HepG2 (cell line): ENCODE results near the gene CDC42SE1. TPM values are rescaled to one million over a fixed set of nuclear protein-coding genes. Genes with fewer than 3 reads are reported as not detected.

Experiments
- ATF1 ChIP-seq: IDR thresholded peaks from 2 replicates; pipeline ENCODE4 v1.6.1; 2016; ENCODE audit warnings: mild to moderate bottlenecking, control low read depth
- HNRNPLL ChIP-seq: fragments of 200-400 bp; formaldehyde crosslinking; IDR thresholded peaks from 2 replicates; pipeline ENCODE4 v1.6.1; 2017; ENCODE audit warnings: mild to moderate bottlenecking, low read depth, low read length; ENCODE audit not compliant: poor library complexity, severe bottlenecking
- HOXA9 ChIP-seq: sonication (generic); formaldehyde crosslinking; IDR thresholded peaks from 2 replicates; pipeline ENCODE4 v1.8.1; 2022; ENCODE audit warnings: missing genetic modification reagents, mild to moderate bottlenecking, moderate library complexity, borderline replicate concordance
- KDM2A ChIP-seq: sonication (generic); formaldehyde crosslinking; IDR thresholded peaks from 2 replicates; pipeline ENCODE4 v1.4.0; 2020; ENCODE audit warnings: low read depth, missing genetic modification reagents, borderline replicate concordance
- KLF11 ChIP-seq: IDR thresholded peaks from 2 replicates; pipeline ENCODE4 v1.6.1; 2016; ENCODE audit warnings: missing compliant biosample characterization
- MXD4 ChIP-seq: IDR thresholded peaks from 2 replicates; pipeline ENCODE4 v1.6.1; 2016; ENCODE audit warnings: mild to moderate bottlenecking, missing biosample characterization, missing genetic modification reagents
- RFXAP ChIP-seq: sonication (generic); formaldehyde crosslinking; IDR thresholded peaks from 2 replicates; pipeline ENCODE4 v1.4.0; 2020; ENCODE audit warnings: missing genetic modification reagents, borderline replicate concordance
- SATB2 ChIP-seq: sonication (generic); formaldehyde crosslinking; IDR thresholded peaks from 2 replicates; pipeline ENCODE4 v1.5.0; 2020; ENCODE audit warnings: missing genetic modification reagents
- ZNF292 ChIP-seq: sonication (generic); formaldehyde crosslinking; IDR thresholded peaks from 2 replicates; pipeline ENCODE4 v1.8.1; 2022; ENCODE audit warnings: mild to moderate bottlenecking, low read depth, missing genetic modification reagents, borderline replicate concordance
- ZNF296 ChIP-seq: sonication (generic); formaldehyde crosslinking; conservative IDR thresholded peaks from 2 replicates; pipeline ENCODE4 v1.5.0; 2020; ENCODE audit warnings: mild to moderate bottlenecking, missing genetic modification reagents
- ZNF546 ChIP-seq: sonication (generic); formaldehyde crosslinking; conservative IDR thresholded peaks from 2 replicates; pipeline ENCODE4 v1.8.1; 2023; ENCODE audit warnings: mild to moderate bottlenecking, missing genetic modification reagents
- ZNF562 ChIP-seq: sonication (generic); formaldehyde crosslinking; IDR thresholded peaks from 2 replicates; pipeline ENCODE4 v1.8.0; 2022; ENCODE audit warnings: missing genetic modification reagents, borderline replicate concordance
- ZSCAN12 ChIP-seq: sonication (generic); formaldehyde crosslinking; IDR thresholded peaks from 2 replicates; pipeline ENCODE4 v1.9.0; 2021; ENCODE audit warnings: mild to moderate bottlenecking, missing genetic modification reagents
- polyA plus RNA-seq, 8 experiments: library from polyadenylated mRNA; depleted of rRNA in 3 of 8; stranded (reverse) in 7 of 8; unstranded in 1 of 8; fragments of >200 nt; fragmentation: Illumina TruSeq in 4 of 8; extraction: Trizol in 4 of 8; gene quantifications; 2 replicates each; pipeline versions ENCODE4 v1.2.1 to v1.2.3, GENCODE V29; 2011 to 2016; ENCODE audit warnings: low read depth in 4 of 8, missing spikeins in 1 of 8, mixed read lengths in 1 of 8; ENCODE audit not compliant: insufficient read depth in 1 of 8
- total RNA-seq, 5 experiments: library from RNA; depleted of rRNA; stranded (reverse); fragments of >200 nt; fragmentation: Illumina TruSeq; extraction: Trizol; gene quantifications; 2 replicates each; pipeline ENCODE4 v1.2.3, GENCODE V29; 2016; ENCODE audit warnings: low read depth in 1 of 5
- TF ChIP-seq, protein P1 (sequence below): sonication (generic); formaldehyde crosslinking; conservative IDR thresholded peaks from 2 replicates; pipeline ENCODE4 v1.4.0; 2020; ENCODE audit warnings: missing genetic modification reagents
- TF ChIP-seq, protein P2 (sequence below): sonication (generic); formaldehyde crosslinking; IDR thresholded peaks from 2 replicates; pipeline ENCODE4 v1.4.0; 2020; ENCODE audit warnings: missing genetic modification reagents
- TF ChIP-seq, protein P3 (sequence below): sonication (generic); formaldehyde crosslinking; IDR thresholded peaks from 2 replicates; pipeline ENCODE4 v1.8.1; 2022; ENCODE audit warnings: mild to moderate bottlenecking, missing genetic modification reagents
- TF ChIP-seq, protein P4 (sequence below): sonication (generic); formaldehyde crosslinking; IDR thresholded peaks from 2 replicates; pipeline ENCODE4 v1.5.0; 2020; ENCODE audit warnings: mild to moderate bottlenecking, missing genetic modification reagents
- TF ChIP-seq, protein P5 (sequence below): sonication (generic); formaldehyde crosslinking; IDR thresholded peaks from 2 replicates; pipeline ENCODE4 v1.4.0; 2020; ENCODE audit warnings: low read depth, mild to moderate bottlenecking, missing genetic modification reagents
- TF ChIP-seq, protein P6 (sequence below): sonication (generic); formaldehyde crosslinking; IDR thresholded peaks from 2 replicates; pipeline ENCODE4 v1.4.0; 2020; ENCODE audit warnings: mild to moderate bottlenecking, missing genetic modification reagents

CDC42SE1 gene
- total and polyA plus RNA-seq, 2 of the 13 experiments (the other 11 are each of a cell fraction or from before 2014, with no cell fraction given), result 17.6 to 17.9 TPM

DNA sequence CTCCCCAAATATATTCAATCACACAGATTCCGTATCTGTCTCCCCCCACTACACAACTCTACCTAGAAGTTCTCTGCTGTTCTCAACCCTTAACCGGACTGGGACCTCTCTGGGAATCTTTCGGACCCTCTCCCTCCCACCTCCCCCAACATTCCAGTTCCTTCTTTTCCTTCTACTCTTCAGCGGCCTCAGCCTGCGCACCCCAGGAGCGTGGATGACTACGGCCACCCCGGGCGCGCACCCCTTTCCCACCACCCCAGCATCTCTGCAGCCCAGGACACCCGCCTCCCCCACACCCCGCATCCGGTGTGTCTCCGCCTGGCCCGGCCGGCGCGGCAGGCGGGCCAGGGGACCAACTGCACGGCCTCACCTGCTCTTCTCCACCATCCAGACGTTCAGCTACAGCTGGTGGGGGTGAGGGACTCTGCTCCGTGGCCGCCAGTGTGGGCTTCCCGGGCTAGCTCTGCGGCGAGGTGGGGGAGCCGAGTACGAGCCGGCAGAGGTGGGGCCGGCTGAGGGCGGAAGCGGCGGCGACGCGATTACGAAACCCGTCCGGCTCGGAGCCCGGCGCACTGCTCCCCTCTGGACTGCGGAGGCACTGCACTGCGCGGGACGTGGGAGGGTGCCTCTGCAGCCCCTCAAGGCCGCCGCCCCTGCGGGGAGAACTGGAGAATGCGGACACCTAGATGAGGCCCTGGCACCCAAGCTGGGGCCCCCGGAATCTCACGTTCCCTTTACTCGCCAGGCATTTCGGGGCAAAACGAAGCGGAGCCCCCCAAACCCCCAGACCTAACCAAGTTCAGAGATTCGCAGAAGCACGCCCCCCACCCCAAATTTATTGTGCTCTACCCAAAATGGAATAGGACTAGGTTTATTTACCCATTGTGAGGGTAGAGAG is at the start of gene CDC42SE1 (continued):
- TF ChIP-seq, protein P1, sequence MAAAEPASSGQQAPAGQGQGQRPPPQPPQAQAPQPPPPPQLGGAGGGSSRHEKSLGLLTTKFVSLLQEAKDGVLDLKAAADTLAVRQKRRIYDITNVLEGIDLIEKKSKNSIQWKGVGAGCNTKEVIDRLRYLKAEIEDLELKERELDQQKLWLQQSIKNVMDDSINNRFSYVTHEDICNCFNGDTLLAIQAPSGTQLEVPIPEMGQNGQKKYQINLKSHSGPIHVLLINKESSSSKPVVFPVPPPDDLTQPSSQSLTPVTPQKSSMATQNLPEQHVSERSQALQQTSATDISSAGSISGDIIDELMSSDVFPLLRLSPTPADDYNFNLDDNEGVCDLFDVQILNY (CRISPR knock-in tag), result no peak
- TF ChIP-seq KLF11 (CRISPR knock-in tag) (peak; percentile 58; the same call in 1 of the 2 replicates), SATB2 (no peak), ATF1 (CRISPR knock-in tag) (no peak), RFXAP (CRISPR knock-in tag) (no peak; the same call in 1 of the 2 replicates), ZNF562 (CRISPR knock-in tag) (no peak), MXD4 (CRISPR knock-in tag) (0 out of 2 replicates have a peak, but pooled peaks have one; percentile 79), ZSCAN12 (CRISPR knock-in tag) (no peak), ZNF296 (CRISPR knock-in tag) (no peak), KDM2A (CRISPR knock-in tag) (peak; percentile 94), ZNF292 (CRISPR knock-in tag) (0 out of 2 replicates have a peak, but pooled peaks have one; percentile 38), ZNF546 (CRISPR knock-in tag) (no peak), HNRNPLL (peak; percentile 71), HOXA9 (CRISPR knock-in tag) (no peak)
- TF ChIP-seq, protein P2, sequence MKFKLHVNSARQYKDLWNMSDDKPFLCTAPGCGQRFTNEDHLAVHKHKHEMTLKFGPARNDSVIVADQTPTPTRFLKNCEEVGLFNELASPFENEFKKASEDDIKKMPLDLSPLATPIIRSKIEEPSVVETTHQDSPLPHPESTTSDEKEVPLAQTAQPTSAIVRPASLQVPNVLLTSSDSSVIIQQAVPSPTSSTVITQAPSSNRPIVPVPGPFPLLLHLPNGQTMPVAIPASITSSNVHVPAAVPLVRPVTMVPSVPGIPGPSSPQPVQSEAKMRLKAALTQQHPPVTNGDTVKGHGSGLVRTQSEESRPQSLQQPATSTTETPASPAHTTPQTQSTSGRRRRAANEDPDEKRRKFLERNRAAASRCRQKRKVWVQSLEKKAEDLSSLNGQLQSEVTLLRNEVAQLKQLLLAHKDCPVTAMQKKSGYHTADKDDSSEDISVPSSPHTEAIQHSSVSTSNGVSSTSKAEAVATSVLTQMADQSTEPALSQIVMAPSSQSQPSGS, result 0 out of 2 replicates have a peak, but pooled peaks have one; percentile 25
- TF ChIP-seq, protein P3, sequence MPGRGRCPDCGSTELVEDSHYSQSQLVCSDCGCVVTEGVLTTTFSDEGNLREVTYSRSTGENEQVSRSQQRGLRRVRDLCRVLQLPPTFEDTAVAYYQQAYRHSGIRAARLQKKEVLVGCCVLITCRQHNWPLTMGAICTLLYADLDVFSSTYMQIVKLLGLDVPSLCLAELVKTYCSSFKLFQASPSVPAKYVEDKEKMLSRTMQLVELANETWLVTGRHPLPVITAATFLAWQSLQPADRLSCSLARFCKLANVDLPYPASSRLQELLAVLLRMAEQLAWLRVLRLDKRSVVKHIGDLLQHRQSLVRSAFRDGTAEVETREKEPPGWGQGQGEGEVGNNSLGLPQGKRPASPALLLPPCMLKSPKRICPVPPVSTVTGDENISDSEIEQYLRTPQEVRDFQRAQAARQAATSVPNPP, result no peak
- TF ChIP-seq, protein P4, sequence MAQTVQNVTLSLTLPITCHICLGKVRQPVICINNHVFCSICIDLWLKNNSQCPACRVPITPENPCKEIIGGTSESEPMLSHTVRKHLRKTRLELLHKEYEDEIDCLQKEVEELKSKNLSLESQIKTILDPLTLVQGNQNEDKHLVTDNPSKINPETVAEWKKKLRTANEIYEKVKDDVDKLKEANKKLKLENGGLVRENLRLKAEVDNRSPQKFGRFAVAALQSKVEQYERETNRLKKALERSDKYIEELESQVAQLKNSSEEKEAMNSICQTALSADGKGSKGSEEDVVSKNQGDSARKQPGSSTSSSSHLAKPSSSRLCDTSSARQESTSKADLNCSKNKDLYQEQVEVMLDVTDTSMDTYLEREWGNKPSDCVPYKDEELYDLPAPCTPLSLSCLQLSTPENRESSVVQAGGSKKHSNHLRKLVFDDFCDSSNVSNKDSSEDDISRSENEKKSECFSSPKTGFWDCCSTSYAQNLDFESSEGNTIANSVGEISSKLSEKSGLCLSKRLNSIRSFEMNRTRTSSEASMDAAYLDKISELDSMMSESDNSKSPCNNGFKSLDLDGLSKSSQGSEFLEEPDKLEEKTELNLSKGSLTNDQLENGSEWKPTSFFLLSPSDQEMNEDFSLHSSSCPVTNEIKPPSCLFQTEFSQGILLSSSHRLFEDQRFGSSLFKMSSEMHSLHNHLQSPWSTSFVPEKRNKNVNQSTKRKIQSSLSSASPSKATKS (CRISPR knock-in tag), result no peak
- TF ChIP-seq, protein P5, sequence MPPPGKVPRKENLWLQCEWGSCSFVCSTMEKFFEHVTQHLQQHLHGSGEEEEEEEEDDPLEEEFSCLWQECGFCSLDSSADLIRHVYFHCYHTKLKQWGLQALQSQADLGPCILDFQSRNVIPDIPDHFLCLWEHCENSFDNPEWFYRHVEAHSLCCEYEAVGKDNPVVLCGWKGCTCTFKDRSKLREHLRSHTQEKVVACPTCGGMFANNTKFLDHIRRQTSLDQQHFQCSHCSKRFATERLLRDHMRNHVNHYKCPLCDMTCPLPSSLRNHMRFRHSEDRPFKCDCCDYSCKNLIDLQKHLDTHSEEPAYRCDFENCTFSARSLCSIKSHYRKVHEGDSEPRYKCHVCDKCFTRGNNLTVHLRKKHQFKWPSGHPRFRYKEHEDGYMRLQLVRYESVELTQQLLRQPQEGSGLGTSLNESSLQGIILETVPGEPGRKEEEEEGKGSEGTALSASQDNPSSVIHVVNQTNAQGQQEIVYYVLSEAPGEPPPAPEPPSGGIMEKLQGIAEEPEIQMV (CRISPR knock-in tag), result no peak
- TF ChIP-seq, protein P6, sequence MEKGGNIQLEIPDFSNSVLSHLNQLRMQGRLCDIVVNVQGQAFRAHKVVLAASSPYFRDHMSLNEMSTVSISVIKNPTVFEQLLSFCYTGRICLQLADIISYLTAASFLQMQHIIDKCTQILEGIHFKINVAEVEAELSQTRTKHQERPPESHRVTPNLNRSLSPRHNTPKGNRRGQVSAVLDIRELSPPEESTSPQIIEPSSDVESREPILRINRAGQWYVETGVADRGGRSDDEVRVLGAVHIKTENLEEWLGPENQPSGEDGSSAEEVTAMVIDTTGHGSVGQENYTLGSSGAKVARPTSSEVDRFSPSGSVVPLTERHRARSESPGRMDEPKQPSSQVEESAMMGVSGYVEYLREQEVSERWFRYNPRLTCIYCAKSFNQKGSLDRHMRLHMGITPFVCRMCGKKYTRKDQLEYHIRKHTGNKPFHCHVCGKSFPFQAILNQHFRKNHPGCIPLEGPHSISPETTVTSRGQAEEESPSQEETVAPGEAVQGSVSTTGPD, result no peak
